Caki2 (cell line): ENCODE data around the gene DGKQ. TPM values are rescaled to one million over a fixed set of nuclear protein-coding genes. Genes with fewer than 3 reads are reported as not detected.
A peak's percentile ranks its signal among the peaks of the same experiment; 100 is the strongest.

Source experiments
- DNase-seq: peaks from one replicate; pipeline ENCODE4 v3.0.0-alpha.2; 2015; ENCODE audit warnings: low read depth
- in situ Hi-C: cut with HindIII; loops from 2 replicates; pipeline ENCODE4 v1.10.0; 2016; ENCODE audit warnings: low sequenced_read_pairs, low pct_unique_long_range_greater_than_20kb, mixed read lengths
- total RNA-seq: library from RNA; depleted of rRNA; stranded (reverse); fragments of >200 nt; shearing (Covaris generic); gene quantifications from 2 replicates; pipeline ENCODE4 v1.2.3, GENCODE V29; 2014; ENCODE audit warnings: low replicate concordance

Gene DGKQ
- total RNA-seq, 1 experiment from 2014 or later, result 8.5 TPM

DNA sequence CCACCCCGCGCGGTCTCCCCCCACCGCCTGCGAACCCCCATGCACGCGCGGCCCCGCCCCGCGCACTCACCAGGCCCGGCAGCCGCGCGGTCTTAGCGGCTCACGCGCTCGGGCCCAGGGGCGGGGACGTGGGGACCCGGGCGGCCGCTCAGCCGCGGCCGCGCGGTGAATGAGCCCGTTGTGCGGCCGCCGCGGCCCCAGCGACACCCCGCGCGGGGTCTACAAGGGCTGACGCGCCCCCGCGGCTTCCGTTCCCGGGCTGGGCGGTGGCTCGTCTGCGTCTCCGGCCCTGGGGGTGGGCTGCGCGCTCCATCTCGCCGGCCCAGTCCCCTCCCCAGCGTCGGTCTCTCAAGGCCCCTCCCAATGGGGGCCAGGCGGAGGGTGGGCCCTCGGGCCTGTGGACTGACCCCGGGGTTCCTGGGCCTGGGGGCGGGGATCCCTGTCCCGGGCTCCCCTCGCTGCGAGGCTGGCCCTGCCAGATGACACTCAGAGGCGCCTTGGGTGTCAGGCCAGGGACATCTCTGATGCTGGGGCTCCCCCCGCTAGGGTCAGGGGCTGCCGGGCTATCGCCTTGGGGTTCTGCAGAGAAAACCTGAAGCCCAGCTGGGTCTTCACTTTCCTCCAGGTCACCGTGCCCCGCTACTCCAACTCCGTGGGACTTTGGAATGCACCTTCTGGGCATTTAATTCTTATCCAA lies 24.2 kb upstream of the DGKQ start:
- DNase-seq, result no peak
- in situ Hi-C loops, result no loop called here

DNA sequence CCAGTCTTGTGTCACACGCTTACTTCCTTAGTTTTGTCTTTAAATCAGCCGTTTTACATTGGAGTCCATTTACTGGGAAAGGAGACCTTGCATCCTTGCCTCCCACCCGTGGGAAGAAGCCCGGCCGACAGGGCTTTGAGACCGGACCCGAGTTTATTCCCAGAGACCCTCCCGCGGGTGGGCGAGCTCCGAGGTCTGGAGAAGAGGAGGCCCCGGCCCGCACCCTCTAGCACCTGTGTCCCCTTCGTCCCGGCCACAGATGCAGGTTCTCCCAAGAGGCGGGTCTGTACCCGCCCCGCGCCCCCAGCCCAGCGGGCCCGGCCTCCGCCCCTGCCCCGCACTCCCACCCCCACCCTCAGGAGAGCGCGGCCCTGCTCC lies 23.6 kb upstream of the DGKQ start:
- in situ Hi-C loops, result no loop called here
- no peak for DNase-seq

DNA sequence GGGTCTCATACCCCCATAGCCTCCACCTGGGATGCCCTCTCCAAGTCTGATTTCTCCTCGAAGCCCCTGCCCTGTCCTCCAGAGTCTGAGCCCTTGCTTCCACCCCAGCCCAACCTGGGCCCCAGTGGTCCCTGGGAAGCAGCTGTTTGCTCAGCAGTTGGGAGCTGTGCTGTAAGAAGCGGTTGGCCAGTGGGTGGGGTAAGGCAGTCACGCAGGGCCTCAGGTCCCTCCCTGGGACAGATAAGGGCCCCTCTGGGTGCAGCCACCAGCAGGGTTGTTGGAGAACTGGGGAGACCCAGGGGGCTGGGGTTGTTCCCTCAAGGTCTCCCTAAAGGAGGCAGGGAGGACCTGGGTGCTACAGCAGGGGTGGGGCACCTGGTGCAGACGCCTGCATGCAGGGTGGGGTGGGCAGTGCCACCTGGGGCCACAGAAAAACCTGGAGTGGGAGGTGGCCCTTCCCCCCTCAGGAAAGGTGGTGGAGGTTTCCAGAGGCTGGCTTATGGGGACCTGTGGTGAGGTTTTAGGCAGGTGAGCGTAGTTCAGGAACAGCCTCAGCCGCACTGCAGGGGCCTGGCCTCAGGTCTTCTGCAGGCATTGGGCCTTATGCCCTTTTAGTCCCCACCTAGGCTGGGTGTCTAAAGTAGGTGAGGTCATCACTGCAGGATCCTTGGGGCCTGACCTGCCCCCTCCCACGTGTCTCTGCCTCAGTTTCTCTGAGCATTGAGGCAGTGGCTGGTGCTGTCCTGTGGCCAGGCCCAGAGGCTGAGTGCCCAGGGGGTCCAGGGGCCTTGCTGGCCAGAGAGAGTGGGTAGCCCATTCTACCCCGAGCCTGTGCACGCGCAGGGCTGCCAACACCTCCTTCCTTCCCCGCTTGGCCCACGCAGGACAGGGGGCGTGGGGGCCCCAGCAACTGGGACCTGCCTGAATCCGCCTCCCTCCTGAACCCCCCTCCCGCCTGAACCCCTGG lies 22.9 kb upstream of the DGKQ start:
- in situ Hi-C loops, result no loop called here
- DNase-seq, result no peak

DNA sequence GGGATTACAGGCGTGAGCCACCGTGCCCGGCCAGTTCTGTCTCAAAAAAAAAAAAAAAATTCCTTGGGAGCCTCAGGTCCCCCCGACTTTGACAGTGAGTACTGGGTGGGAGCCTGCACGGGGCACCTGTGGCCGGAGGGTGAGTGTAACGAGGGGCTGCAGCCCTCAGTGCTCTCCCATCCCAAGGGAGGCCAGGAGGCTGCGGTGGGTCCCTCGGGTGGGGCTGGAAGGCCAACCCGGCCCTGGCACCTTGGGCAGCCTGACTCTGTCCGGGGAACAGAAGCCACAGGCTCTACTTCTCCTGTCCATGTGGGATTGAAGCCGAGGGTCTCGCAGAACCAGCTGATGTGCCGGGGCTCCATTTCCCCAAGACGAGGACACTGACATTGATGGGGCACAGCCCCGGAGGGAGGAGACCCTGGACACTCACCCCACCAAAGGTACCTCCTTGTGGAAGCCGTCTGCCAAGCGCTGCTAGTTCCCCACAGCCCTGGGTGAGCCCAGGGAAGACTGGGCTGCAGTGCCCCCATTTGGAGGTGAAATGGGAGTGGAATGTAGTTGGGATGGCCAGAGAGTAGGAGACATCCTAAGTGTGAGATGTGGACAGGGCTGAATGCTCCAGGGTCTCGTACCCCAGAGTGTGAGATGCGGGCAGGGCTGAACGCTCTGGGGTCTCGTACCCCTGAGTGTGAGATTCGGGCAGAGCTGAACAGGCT lies 22.1 kb upstream of the DGKQ start:
- DNase-seq, result no peak

DNA sequence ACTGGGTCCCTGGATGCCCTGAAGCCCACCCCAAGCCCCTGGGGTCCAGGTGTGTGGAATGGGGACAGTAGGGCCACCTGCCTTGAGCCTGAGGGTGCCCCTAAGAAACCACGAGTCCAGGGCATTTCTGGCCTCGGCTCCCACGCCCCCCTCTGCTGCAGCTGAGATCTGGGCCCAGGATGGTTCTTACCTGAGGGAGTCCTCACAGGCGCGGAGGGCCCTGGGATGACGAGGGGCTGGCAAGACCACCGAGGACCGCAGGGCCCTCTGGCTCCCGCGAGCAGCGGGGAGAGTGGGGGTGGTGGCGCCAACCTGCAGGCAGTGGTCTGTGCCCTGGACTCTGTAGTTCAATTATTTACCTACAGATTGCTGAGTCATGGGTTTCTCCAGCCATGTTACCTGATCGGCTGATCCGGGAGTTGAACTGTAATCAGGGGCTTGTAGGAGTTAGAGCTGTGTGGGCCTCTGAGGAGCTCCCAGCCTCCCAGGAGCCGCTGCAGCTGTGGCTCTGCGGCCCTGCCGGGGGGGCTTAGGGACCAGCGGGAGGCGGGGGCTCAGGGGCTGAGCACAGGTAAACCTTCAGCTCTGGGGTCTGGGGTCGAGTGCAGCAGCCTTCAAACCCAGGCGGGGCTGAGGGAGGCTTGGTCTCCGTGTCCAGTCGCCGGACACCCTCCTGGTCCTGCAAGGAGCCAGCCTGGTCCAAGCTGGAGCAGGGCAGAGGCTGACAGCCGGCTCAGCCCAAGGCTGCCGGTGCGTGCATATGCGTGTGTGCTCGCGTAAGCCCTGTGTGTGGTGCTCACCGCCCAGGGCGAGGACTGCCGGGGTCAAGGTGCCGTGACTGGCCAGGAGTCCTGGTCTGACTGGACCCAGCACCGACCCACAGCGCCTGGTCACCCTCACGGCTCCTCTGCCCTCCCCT lies 20.0 kb upstream of the DGKQ start, which contains the start of gene SLC26A1:
SLC26A1 (minus strand) TSS at position 294 of the 919 bp plus-strand sequence. CDS start 1,701 bp downstream, outside the sequence.
- DNase-seq, result peak; percentile 79
- in situ Hi-C loops, result no loop called here

More for the DNA sequence above, 22.1 kb upstream of the DGKQ start:
- in situ Hi-C loops, result no loop called here

DNA sequence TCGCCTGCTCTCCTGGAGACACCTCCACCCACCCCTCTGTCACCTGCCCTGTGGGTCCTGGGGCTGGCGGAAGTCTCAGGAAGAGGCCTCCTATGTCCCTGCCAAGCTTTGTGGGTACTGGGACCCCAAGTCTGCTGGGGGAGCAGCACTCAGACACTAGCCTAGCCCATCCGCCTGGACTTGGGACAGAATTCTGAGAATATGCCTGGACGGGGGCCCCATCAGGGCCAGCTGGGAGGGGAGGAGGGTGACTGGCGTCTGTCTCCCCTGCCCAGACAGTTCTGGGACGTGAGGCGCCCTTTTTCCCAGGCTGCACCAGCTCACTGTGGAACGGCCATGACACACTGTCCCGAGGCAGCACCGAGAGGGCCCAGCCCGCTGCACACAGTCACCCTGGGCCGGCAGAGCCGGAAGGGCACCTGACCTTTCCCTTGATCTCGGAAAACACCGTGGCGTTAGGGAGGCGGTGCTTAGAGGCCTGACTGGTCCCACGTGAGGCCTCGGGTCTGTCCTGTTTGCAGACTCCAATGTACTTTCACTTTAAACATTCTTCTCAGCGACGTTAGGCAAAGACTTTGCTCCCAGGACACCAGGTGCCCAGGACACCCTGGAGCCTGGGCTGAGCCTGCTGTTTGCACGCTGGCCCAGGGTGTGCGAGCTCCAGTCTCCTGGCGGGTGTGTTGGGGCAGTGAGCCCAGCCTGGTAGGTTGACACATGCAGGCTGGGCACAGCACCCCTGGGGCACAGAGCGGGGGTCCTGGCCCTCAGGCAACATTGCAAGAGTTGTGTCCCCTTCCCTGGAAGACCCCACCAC lies 19.1 kb upstream of the DGKQ start:
- DNase-seq, result peak; percentile 93

DNA sequence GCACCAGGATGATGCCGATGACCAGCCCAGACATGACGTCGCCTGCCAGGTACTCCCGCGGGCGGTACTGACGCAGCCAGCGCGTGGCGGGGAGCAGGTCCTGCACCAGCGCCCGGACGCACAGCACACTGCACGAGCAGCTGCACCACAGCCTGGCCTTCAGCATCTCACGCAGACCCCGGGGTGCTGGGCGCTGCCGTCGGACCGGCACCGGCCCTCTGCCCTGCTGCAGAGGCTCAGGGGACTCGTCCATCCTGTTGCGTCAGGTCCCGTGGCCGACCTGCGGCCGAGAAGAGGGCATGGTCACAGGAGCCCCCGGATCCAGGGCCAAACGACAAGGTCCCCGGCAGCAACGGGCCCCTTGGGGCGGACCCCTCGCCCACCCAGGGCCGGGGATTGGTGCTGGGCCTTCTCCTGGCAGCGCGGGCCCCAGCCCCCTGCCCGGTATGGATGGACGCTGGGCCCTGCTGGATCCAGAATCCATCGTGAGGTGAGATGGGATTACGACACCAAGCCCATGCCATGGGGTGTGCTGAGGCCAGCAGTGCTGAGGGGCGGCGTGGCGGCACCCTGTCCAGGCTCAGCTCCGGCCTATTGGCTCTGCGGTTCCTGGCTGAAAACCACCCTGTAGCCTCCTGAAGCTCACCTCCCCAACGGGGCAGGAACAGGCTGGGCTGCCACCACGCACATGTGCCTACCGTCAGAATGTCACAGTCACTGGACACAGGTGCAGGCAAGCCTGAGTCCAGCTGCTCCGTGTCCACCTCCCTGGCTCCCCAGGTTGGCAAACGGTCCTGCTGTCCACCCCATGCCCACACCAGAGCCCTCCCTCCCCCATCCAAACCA lies 18.3 kb upstream of the DGKQ start:
- in situ Hi-C loops, result no loop called here
- no peak for DNase-seq

More for the DNA sequence above, 19.1 kb upstream of the DGKQ start:
- in situ Hi-C loops, result no loop called here

DNA sequence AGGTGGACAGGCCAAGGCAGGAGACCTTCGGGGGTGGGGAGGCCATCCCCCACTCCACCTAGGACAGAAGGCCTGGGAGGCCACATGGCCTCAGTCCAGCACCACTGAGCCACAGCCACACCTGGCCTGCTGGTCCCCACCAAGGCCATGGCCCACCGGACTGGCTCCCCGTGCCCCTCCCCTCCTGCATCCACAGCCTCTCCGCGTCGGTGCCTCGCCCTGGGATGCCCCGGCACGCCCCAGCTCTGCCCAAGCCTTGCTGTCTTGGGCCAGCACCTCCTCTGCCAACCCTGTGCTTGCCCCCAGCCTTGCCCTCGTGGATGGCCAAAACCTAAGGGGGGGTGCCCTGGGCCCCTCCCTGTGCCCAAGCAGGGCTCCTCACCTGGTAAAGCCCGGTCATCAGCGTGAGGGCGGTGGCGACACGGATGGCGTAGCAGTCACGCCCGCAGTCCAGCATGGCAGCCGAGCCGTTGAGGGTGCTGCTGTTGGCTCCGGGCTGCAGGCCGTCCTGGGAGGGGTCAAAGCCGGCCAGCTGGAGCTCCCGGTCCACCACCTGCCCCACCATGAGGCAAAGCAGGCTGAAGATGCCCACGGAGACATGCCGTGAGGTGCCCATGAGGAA lies 17.5 kb upstream of the DGKQ start:
- DNase-seq, result no peak
- in situ Hi-C loops, result no loop called here

DNA sequence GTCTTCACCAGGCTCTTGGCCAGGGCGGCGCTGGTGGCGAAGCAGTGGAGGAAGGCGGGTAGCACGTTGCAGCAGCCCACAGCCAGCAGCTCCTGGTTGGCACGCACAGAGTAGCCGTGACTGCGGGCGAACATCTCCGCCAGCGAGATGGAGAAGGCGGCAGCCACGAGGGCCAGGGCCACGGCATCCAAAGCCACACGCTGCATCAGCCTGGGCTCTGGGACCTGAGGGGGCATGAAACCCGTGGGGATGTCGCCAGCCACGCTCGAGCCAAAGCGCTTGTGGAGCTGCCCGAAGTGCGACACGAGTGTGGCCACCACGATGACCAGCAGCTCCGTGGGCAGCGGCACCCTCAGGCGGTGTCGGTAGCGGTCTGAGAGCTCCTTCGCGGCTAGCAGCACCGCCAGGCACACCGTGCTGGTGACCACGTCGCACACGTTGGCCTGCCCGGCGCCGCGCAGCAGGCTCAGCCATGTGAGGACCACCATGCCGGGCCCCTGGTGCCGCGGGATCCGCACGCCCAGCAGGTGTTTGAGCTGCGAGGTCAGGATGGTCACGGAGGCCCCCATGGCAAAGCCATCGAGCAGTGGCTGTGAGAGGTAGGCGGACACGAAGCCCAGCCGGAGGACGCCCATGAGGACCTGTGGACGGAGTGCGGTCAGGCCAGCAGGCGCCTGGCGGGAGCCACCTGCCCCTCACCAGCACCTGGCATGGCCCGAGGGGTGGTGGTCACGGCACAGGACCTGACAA lies 16.5 kb upstream of the DGKQ start:
- in situ Hi-C loops, result no loop called here
- no peak for DNase-seq

DNA sequence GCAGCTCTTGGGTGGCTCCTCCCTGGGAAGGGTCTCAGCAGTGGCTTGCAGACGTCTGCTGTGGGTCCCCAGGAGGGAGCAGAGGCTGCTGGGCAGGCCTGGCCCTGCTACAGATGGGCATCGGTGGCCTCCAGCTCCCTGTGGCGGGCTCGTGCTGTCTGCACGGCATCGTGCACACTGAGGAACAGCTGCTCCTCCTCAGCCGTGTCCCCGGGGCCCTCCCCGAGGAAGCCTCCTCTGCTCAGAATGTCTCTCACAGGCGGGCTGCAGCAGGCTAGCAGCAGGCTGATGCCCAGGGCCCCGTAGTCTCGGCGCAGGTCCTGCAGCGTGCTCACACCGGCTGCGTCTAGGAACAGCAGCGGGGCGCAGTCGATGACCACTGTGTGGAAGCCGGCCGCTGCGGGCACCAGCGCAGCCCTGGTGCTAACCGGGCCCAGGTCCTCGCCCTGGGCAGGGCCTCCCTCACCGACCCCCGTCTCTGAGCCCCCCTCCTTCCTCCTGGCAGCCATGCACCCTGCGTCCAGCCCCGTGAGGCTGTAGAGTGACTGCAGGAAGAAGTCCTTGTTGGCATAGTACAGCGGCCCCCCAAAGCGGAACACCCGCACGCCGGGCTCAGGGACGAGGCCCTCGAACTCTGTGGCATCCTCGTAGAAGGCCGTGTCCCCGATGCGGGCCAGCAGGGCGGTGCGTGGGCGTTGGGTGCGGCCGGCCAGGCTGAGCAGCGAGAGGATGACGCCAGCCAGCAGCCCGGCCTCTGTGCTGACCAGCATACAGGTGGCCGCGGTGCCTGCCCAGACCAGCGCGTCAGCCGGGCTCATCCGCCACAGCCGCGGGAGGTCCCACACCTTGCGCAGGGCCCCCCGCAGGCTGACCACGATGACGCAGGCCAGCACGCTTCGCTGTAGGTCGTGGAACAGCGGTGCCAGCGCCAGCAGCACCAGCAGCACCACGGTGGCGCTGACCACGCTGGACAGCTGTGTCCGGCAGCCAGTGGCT lies 15.7 kb upstream of the DGKQ start:
- no peak for DNase-seq
- in situ Hi-C loops, result no loop called here

DNA sequence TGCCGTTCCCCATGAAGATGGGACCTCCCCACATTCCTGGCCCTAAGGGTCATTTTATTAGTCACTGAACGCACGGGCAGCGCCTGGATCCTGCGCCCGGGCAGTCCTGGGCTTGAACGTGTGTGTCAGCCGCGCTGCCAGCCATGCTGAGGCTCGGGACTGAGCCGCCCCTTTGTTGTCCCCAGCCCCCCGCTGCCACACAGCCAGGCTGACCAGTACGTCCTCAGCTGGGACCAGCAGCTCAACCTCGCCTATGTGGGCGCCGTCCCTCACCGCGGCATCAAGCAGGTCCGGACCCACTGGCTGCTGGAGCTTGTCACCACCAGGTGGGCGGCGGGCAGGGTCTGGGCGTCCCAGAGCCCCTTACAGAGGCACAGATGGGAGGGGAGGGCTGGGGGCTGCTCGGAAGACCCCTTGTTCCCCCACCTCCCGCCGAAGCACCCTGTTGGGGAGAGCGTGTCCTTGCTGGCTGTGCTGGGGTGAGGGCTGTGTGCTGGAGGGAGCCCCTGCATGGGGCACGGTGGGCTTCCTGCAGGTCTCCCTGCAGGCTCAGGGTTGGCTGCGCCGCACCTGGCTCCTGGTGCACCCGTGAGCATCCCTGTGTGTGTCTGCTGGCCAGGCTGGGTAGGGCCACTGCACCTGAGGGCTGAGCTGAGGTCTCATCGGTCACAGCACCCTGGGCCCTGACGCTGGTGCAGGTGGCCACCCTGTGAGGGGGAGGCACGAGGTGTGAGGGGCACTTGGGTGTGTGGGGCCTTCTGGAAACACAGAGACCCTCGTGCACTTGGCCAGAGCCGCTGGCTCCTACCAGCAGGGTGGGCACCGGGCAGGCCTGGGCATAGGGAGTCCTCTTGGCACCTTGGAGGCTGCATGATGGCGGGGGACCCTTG lies 14.5 kb upstream of the DGKQ start:
- in situ Hi-C loops, result no loop called here
- no peak for DNase-seq

DNA sequence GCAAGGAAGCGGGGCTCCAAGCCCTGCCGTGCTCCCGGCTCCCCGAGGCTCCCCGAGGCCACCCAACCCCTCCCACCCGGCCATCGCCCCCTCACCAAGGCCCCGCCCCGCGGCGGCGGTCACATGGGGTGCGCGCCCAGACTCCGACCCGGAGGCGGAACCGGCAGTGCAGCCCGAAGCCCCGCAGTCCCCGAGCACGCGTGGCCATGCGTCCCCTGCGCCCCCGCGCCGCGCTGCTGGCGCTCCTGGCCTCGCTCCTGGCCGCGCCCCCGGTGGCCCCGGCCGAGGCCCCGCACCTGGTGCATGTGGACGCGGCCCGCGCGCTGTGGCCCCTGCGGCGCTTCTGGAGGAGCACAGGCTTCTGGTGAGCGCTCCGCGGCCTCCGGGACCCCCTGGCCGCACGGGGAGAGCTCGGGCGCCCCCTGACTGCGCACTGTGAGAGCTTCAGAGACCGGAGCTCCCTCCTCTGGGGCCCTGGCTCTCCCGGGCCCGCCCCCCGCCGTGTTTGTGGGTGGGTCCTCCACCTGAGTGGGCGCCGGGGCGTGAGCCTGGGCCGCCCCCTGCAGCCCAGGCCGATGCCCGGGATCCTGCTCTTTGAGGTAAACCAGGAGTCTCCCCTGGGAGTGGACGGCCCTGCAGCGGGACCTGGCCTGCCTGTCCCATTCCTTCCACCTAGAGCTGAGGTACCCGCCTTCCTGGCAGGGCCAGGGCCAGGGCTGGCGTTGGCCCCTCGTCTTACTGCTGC lies 13.7 kb upstream of the DGKQ start, which contains the start of gene IDUA:
IDUA (plus strand) TSS at position 166 of the 745 bp plus-strand sequence; CDS start at position 207, 41 bp downstream.
- peak; percentile 91 for DNase-seq
- in situ Hi-C loops, result no loop called here
